GM10248 (cell line): Measurements from ENCODE around the gene MYCN.

Source experiments
- CTCF ChIA-PET: fragments of 300-600 bp; sonication (Branson Sonifier 250); formaldehyde crosslinking; extraction: SDS; loops from one replicate; lab custom pipeline; 2021; ENCODE audit warnings: antibody characterized with exemption; lab: Yijun Ruan, JAX
- POLR2A ChIA-PET: fragments of 350-650 bp; sonication (Branson Sonifier 250); formaldehyde crosslinking; extraction: SDS; loops from one replicate; lab custom pipeline; 2020; ENCODE audit warnings: antibody characterized with exemption; lab: Yijun Ruan, JAX
- DNase-seq: peaks from one replicate; pipeline ENCODE4 v3.0.0; 2012; ENCODE audit errors: extremely low spot score
- TF ChIP-seq, protein P1 (sequence below): IDR thresholded peaks from 2 replicates; pipeline ENCODE4 v1.5.1; 2012; ENCODE audit warnings: mild to moderate bottlenecking, low read depth; ENCODE audit errors: extremely low read depth, missing control alignments, control extremely low read depth

MYCN gene

GRCh38 chr2:15979051-15979758 is 38.9 kb downstream of the MYCN start:
- POLR2A ChIA-PET: no interaction called here
- TF ChIP-seq, protein P1, sequence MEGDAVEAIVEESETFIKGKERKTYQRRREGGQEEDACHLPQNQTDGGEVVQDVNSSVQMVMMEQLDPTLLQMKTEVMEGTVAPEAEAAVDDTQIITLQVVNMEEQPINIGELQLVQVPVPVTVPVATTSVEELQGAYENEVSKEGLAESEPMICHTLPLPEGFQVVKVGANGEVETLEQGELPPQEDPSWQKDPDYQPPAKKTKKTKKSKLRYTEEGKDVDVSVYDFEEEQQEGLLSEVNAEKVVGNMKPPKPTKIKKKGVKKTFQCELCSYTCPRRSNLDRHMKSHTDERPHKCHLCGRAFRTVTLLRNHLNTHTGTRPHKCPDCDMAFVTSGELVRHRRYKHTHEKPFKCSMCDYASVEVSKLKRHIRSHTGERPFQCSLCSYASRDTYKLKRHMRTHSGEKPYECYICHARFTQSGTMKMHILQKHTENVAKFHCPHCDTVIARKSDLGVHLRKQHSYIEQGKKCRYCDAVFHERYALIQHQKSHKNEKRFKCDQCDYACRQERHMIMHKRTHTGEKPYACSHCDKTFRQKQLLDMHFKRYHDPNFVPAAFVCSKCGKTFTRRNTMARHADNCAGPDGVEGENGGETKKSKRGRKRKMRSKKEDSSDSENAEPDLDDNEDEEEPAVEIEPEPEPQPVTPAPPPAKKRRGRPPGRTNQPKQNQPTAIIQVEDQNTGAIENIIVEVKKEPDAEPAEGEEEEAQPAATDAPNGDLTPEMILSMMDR: no peak
- DNase-seq: no peak
- CTCF ChIA-PET: no interaction called here

GRCh38 chr2:15979759-15980604 is 39.6 kb downstream of the MYCN start:
- TF ChIP-seq, protein P1: no peak
- ChIA-PET POLR2A (no interaction called here), CTCF (no interaction called here)
- no peak for DNase-seq

GRCh38 chr2:15980605-15981098 is 40.3 kb downstream of the MYCN start:
- TF ChIP-seq, protein P1: no peak
- POLR2A ChIA-PET: no interaction called here
- no peak for DNase-seq
- CTCF ChIA-PET: no interaction called here

DNA sequence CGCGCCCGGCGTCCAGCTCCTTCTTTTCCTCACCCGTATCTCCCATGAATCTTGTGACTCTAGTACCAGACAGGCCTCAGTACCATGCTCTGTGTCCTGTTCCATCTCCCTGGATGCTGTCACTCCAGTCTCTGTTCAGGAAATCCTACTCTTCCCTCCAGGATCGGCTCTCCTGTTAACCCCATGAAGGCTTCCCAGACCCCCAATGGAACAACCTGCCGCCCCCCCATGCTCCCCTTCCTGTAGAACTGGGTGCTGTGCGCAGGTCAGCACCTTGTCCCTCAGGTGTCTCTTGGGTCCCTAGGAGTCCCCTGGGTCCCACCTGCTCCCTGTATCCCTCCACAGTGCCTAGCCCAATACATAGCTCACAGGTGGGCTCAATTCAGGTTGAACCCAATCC is 41.3 kb downstream of the MYCN start:
- no peak for DNase-seq
- ChIA-PET CTCF (no interaction called here), POLR2A (no interaction called here)
- TF ChIP-seq, protein P1: no peak

DNA sequence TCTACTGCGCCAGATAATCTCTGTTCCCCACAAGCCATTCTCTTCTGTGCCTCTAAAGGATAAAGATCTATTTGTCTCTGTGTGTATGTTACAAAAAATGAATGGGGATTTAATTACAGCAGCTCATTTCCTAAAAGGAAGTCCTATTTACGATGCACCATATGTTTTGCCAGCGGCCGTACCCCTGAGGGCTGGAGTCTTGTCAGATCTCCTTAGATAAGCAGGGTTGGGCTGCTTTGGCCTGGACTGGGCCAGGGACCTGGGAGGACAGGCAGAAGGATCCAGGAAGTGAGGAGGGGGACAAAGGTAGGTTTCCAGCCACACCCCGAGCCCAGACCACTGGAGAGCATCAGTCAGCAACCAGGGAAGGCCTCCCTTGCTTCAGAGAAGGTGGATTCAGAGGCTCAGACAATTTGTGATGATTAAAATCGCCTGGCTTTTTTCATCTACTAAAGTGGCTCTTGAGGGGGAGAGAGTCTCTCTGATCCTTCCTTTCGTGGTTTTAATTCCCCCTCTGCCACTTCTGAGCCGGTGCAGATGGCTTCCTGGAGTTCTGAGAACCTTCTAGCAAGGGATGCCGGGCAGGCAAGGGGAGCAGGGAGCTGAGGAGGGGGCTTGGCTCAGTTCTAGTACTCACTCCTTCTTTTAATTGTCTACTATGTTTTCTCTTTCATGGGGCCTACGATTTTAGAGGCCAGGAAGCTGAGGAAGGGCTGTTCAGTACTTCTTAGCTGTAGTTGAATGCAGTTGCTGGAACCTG is 42.1 kb downstream of the MYCN start:
- DNase-seq: no peak
- CTCF ChIA-PET: no interaction called here
- POLR2A ChIA-PET: no interaction called here
- TF ChIP-seq, protein P1: no peak

- DNase-seq: no peak
- TF ChIP-seq, protein P1: no peak
- POLR2A ChIA-PET: no interaction called here
- CTCF ChIA-PET: no interaction called here
These were observed 43.1 kb downstream of the MYCN start for GRCh38 chr2:15983496-15983895.
